NCI-H526 treated with DMSO at 0.1 percent for 48 hours (cell line): ENCODE measurements around the gene CHD9.
"Not testable (repeated sequence)": the region's sequence is repeated elsewhere in the genome, so short reads cannot be mapped to it uniquely, and the experiment has no call there.

ENCODE experiments used
- DNase-seq: peaks from one replicate; lab custom pipeline; 2025; lab: John Stamatoyannopoulos, UW

Gene CHD9

DNA sequence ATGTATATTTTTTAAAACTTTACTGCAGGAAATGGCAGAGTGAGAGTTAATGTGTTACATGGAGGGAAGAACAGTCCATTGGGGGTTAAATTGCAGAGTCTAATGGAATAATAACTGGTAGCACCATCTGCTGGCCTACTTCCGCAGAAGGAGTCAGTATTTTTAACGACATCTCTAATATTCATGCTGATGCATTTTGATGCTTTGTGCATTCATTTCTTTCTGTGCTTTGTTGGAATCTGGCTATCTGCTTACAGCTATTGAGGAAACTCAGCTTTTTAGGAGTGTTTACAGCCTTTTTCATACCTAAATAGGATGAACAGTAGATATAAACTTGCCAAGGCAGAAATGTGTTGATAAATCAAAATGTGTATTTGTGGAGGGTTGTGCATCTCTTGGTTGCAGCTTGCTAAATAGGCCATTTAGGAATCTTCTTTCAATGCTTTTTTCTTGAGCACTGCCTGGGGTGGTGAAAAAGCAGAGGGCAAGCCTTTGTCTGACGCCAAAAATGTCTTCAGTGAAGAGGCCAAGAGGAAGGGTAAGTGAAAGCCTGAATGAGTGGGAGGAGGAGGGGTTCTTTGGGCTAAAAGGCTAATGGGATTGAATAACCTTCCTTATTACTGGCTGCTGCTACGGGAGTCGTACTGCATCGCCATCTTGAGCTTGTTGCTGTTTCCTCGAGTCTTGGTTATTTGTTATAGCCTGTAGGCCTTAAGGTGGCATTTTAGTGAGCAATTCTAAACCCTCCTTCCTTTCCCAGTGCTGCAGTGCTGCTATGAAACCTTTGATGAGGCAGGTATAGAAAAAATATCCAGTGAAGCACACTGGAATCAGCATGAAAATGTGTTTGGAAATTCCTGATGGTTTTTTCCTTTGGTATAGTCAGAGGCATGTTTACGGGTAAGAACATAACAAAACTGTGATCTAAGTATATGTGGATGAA lies 153.3 kb downstream of the CHD9 start:
- peak; percentile 81 for DNase-seq

DNA sequence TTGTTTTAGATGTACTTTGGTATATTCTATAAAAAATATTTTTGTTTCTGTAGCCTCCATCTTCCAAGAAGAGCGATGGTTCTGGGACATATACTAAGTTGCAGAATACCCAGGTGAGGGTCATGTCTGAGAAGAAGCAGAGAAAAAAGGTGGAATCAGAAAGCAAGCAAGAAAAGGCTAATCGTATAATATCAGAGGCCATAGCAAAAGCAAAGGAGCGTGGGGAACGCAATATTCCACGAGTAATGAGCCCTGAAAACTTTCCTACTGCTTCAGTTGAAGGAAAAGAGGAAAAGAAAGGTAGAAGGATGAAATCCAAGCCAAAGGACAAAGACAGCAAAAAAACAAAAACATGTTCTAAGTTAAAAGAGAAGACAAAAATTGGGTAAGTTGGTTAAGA lies 154.6 kb downstream of the CHD9 start:
- peak; percentile 2 for DNase-seq

DNA sequence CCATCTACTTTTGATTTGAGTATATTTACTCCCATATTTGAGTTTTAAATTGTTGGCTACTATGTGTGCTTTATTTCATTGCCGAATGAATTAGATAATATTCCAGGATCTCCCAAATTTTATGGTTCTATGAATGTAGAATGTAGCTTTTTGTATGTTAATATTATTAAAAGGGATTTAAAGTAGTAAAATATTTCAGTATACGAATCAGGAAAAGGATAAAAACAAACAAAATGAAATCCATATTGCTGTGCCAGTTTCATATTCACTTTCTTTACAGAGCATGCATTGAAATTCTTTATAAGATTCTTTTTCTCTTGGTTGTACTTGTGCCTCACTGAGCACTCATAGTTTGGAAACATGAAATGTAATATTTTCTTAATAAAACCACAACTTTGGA lies 155.1 kb downstream of the CHD9 start:
- DNase-seq, result no peak

GRCh38 chr16:53211253-53211652 lies 156.5 kb downstream of the CHD9 start:
- DNase-seq, result no peak

- DNase-seq, result no peak
Measured at GRCh38 chr16:53212893-53213223, 158.1 kb downstream of the CHD9 start.

DNA sequence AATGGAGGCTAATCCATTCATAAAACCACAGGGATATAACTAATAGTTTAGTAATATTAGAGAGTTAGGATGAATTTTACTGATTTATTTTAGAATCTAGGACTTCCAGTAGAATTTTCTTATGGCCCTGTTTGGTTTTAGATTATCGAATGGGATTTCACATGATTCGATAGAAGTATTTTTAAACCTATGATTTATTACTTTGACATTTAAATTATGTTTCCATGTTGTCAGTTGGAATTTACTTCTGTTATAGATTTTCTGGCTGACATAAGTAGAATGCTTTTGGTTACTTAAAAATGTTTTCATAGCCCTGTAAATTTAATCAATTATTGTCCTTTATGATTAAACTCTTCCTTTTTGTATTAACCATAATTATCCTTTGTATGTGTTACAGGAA lies 158.8 kb downstream of the CHD9 start:
- no peak for DNase-seq

GRCh38 chr16:53216798-53217197 lies 162.0 kb downstream of the CHD9 start:
- DNase-seq, result no peak

GRCh38 chr16:53219371-53219770 lies 164.6 kb downstream of the CHD9 start:
- DNase-seq, result no peak

GRCh38 chr16:53219795-53220454 lies 165.1 kb downstream of the CHD9 start:
- no peak for DNase-seq

GRCh38 chr16:53220585-53220984 lies 165.8 kb downstream of the CHD9 start:
- DNase-seq, result no peak

- no peak for DNase-seq
Measured at GRCh38 chr16:53224951-53225533, 170.3 kb downstream of the CHD9 start.

GRCh38 chr16:53232826-53233529 lies 178.2 kb downstream of the CHD9 start:
- DNase-seq, result no peak

DNA sequence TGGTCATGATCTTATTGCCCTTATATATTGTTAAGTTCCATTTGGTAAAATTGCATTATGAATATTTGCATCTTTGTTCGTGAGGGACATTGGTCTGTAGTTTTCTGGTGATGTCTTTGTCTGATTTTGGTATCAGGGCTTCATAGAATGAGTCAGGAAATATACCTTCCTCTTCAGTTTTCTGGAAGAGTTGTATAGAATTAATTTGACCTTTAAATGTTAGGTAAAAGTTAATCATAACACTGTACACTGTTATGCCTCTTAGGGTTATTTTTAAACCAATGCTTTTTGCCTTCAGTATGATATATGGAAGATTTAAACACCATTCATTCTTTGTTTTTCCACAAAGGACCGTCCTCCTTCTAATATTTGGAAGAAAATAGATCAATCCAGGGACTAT lies 180.0 kb downstream of the CHD9 start:
- DNase-seq, result no peak

- no peak for DNase-seq
Measured at GRCh38 chr16:53235851-53236250, 181.1 kb downstream of the CHD9 start.

DNA sequence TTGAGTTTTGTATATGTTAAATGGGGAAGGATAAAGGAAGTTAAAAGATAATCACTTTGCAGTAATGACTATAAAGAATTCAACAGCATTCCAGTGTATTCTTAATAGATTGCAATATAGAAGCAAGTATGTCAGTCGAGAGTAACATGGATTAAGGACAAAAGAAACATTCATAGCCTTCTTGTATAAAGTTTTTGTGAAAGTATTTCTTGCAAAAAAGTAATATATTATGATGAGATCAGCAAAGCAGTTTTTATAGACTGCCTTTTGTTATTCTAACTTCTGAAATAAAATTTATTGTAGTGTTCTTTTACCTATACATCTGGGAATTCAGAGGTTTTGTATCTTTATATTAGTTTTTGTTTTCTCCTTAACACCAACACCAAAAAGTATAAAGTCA lies 194.5 kb downstream of the CHD9 start:
- no peak for DNase-seq

- DNase-seq, result no peak
Measured at GRCh38 chr16:53257001-53257400, 202.2 kb downstream of the CHD9 start.

DNA sequence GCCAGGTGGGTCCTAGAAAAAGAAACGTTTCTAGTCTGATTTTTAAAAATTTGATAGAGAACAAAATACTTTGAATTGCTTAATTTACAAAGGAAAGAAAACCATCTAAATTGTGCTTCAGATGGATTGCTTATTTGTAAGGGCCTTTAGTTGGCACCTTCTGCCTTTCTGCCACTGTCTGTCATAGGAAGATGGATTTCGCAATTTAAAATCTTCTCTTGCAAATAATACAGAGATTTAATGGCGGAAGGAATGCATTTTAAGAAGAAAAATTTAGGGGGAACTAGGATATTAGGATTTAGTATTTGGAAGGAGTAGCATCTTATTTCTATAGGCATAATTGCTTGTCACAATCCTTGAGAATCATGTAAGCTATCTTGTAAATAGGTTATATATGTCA lies 204.0 kb downstream of the CHD9 start:
- DNase-seq, result no peak

- no peak for DNase-seq
Measured at GRCh38 chr16:53261276-53261675, 206.5 kb downstream of the CHD9 start.

DNA sequence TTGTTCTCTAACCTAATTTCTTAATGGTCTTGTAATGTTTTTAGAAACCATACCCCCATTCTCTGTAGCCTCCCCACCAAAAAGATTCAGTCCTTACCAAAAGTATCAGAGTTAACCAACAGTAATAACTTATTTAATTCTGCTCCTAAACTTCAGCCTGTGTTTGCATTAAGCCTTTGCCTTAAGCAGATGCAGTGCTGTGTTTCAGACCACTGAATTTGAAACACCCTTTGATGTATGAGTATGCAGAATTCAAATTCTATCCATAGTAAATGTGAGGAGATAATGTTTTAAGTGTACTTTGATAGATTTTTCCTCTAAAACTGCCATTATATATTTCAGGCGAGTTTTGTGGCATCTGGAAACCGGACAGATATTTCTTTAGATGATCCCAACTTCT lies 207.9 kb downstream of the CHD9 start:
- no peak for DNase-seq

DNA sequence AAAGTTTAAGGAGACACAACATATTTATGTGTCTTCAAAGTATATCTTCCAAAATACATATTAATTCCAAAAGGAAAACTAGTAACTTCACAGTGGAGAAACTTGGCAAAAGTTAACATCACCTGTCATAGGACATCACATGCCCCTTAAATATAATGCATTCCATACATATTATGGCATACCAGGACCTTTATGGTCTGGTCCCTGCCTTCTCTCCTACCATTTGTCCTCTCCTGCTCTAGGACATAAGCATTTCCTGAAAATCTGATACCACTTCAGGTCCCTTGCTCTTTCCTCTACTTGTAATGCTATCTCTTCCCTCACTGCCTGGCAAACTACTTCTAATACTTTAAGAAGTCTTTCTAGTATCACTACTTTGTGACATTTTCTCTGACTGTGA lies 211.4 kb downstream of the CHD9 start:
- DNase-seq, result no peak

DNA sequence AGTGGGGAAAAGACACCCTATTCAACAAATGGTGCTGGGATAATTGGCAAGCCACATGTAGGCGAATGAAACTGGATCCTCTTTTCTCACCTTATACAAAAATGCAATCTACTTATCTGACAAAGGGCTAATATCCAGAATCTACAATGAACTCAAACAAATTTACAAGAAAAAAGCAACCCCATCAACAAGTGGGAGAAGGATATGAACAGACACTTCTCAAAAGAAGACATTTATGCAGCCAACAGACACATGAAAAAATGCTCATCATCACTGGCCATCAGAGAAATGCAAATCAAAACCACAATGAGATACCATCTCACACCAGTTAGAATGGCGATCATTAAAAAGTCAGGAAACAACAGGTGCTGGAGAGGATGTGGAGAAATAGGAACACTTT lies 223.7 kb downstream of the CHD9 start:
- DNase-seq, result not testable (repeated sequence)

DNA sequence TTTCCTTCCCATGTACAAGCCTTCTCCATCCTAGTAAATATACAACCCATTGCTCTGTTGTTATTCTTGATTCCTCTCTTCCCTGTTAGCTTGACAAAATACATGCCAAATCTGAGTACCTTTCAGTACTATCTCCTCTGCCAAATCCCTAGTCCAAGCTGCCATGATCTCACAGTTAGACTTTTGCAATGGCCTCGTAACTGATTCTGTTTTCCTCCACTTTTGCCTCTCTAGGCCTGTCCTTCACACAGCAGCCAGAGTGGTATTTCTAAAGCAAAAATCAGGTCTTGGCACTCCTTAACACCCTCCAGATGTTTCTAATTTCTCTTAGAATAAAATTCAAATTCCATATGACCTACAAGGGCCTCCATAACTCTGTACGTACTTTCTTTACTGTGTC lies 226.5 kb downstream of the CHD9 start:
- DNase-seq, result no peak

- no peak for DNase-seq
Measured at GRCh38 chr16:53281859-53282258, 227.1 kb downstream of the CHD9 start.
